BLaER1 treated with 17β-estradiol and CSF1 and Interleukin-3, amounts not matched to agents 10 nM and 100 nM (cell line): ENCODE results near the gene GARNL3.

ENCODE experiments used
- H3K27ac ChIP-seq, 11 experiments: shearing (Covaris generic); formaldehyde crosslinking; 2 replicates each; pipeline ENCODE4 v1.8.1; 2022
- H3K27me3 ChIP-seq, 11 experiments: shearing (Covaris generic); formaldehyde crosslinking; 2 replicates each; pipeline ENCODE4 v1.8.1; 2022
- H3K36me3 ChIP-seq, 11 experiments: shearing (Covaris generic); formaldehyde crosslinking; 2 replicates each; pipeline ENCODE4 v1.8.1; 2022
- H3K4me1 ChIP-seq, 10 experiments: shearing (Covaris generic); formaldehyde crosslinking; 2 replicates each; pipeline ENCODE4 v1.8.1; 2022
- H3K4me2 ChIP-seq, 11 experiments: shearing (Covaris generic); formaldehyde crosslinking; 2 replicates each; pipeline ENCODE4 v1.8.1; 2022
- H3K4me3 ChIP-seq, 10 experiments: shearing (Covaris generic); formaldehyde crosslinking; 2 replicates each; pipeline ENCODE4 v1.8.1; 2022
- H3K9ac ChIP-seq, 11 experiments: shearing (Covaris generic); formaldehyde crosslinking; 2 replicates each; pipeline ENCODE4 v1.8.1; 2022
- H3K9me3 ChIP-seq, 11 experiments: shearing (Covaris generic); formaldehyde crosslinking; replicated peaks in 1 of 11; 2 replicates each; pipeline ENCODE4 v1.8.1; 2022
- H4K20me1 ChIP-seq, 11 experiments: shearing (Covaris generic); formaldehyde crosslinking; 2 replicates each; pipeline ENCODE4 v1.8.1; 2022
- Cebpa-rat ChIP-seq, 11 experiments: shearing (Covaris generic); IDR thresholded peaks; 2 replicates each; pipeline ENCODE4 v1.8.1; 2022

The GARNL3 gene

DNA sequence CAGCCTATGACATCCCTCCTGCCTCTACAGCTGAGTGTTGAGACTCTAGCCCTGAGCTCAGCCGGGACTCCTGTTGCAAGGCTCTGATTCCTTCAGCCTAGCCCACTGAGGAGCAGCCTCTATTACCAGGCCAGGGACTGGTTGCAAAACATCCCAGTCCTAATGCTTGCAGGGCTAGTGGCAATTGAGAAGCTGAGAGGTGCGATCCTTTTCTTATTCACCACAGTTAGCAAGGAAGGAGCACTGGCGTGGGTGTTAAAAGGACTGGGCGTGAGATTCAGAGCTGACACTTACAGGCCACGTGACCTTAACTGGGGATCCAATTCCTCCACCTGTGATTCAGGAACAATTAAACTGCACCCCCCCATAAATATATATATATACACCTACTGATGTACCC is 58.8 kb downstream of the GARNL3 start:
- Histone ChIP-seq H3K4me2 (no peak overlapping the region), H4K20me1 (no peaks in the 10 kb centered on the region), H3K27me3 (no peaks in the 10 kb centered on the region), H3K27ac (no peak overlapping the region), H3K9ac (no peak overlapping the region), H3K9me3 (peaks cover 0 to 10% (median 6%) of the 10 kb centered on the region in 11 experiments; a peak in 6 of 22 replicates), H3K36me3 (peaks cover 0 to 9% (median 0%) of the 10 kb centered on the region in 11 experiments; a peak in 1 of 22 replicates), H3K4me3 (no peak overlapping the region), H3K4me1 (peaks cover 0 to 16% (median 0%) of the 10 kb centered on the region in 10 experiments; a peak in 7 of 20 replicates)
- no peak for TF ChIP-seq Cebpa-rat (IDR thresholded peaks at IDR 0.05)

DNA sequence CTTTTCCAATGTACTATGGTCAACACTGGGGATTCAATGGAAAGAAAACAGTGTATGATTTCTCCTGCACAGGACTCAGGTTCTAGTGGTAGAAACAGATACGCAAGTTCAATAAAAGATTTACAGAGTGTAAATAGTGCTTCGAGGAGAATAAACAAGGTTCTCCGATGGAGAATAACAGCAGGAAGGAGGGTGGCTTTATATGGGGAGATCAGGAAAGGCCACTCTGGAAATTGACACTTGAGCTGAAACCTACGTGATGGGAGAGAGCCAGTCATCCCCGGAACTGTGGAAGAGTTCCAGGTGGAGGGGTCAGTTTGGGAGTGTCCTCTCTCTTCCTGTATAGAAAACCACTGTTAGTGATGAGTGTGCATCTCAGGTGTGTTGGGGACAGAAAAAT is 65.9 kb downstream of the GARNL3 start:
- Histone ChIP-seq H3K4me1 (no peaks in the 10 kb centered on the region), H3K9ac (no peak overlapping the region), H4K20me1 (no peaks in the 10 kb centered on the region), H3K27me3 (no peaks in the 10 kb centered on the region), H3K4me2 (no peak overlapping the region), H3K36me3 (peaks cover 0 to 3% (median 0%) of the 10 kb centered on the region in 11 experiments; a peak in 1 of 22 replicates), H3K9me3 (no peaks in the 10 kb centered on the region), H3K4me3 (no peak overlapping the region), H3K27ac (no peak overlapping the region)
- no peak for TF ChIP-seq Cebpa-rat (IDR thresholded peaks at IDR 0.05)

DNA sequence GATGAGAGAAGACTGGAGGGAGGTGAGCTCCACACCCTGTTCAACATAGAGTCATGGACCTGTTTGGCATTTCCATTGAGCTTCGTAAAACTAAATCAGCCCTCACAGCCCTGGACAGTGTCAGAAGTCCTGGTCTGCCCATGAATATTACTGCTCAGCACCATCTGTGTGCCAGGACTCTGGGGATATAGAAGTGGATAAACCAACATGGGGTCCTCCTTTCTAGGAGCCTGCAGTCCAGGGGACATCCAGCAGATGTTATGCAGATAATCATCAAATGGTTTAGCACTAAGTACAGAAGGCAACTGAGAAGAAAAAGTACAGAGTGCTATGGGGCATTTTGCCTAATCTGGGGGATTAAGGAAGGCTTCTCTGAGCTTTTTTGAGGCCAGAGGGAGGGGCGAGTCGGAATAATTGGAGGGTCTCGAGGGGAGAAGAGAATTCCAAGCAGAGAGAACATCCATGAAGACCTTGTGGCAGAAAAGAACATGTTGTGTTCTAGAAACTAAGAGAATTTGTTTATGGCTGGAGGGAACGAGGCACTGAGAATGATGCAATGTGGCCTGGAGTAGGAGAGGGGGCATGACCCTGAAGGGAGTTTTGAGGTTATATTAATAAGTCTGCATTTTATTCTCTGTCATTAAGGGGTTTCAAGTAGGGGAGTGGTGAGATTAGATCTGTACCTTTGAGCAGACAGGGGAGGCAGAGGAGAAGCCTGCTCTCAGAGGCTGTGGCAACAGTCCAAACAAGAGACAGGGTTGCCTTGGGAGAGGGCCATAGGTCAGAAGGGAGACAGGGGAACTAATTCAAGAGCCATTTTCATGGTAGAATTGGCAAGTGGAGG is 68.9 kb downstream of the GARNL3 start:
- Histone ChIP-seq H3K27me3 (no peaks in the 10 kb centered on the region), H3K27ac (no peak overlapping the region), H3K9ac (no peak overlapping the region), H3K36me3 (peaks cover 0 to 5% (median 0%) of the 10 kb centered on the region in 11 experiments; a peak in 1 of 22 replicates), H3K9me3 (no peaks in the 10 kb centered on the region), H3K4me3 (no peak overlapping the region), H3K4me2 (no peak overlapping the region), H4K20me1 (no peaks in the 10 kb centered on the region), H3K4me1 (peaks cover 0 to 16% (median 10%) of the 10 kb centered on the region in 10 experiments; a peak in 12 of 20 replicates)
- no peak for TF ChIP-seq Cebpa-rat (IDR thresholded peaks at IDR 0.05)

DNA sequence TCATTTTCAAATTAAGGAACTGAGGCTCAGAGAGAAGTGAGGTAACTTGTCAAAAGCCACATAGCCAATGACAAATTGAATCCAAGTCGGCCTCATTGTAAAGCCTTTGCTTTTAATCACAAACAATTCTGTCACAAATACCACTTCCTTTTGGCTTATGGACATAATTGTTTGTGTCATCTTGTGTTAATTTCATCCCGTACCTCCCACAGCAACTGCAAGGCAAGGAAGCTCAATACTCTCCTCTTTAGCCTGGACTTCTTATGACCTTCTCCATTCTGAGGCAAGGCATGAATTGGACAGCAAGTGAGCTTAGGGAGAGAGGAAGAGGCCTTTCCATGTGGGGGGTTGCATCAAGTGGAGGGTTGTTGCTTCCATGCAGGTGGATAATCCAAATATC is 70.2 kb downstream of the GARNL3 start:
- H3K4me3 ChIP-seq = no peak overlapping the region
- peaks cover 0 to 11% (median 0%) of the 10 kb centered on the region in 11 experiments; a peak in 3 of 22 replicates for H3K36me3 ChIP-seq
- H3K9ac ChIP-seq = no peak overlapping the region
- H3K27me3 ChIP-seq = no peaks in the 10 kb centered on the region
- no peaks in the 10 kb centered on the region for H4K20me1 ChIP-seq
- H3K9me3 ChIP-seq = 0 out of 22 replicates have a peak, but pooled peaks cover 0 to 3% (median 0%) of the 10 kb centered on the region in 11 experiments
- H3K27ac ChIP-seq = no peak overlapping the region
- peaks cover 0 to 16% (median 10%) of the 10 kb centered on the region in 10 experiments; a peak in 12 of 20 replicates for H3K4me1 ChIP-seq
- no peak for TF ChIP-seq Cebpa-rat (IDR thresholded peaks at IDR 0.05)
- no peak overlapping the region for H3K4me2 ChIP-seq

DNA sequence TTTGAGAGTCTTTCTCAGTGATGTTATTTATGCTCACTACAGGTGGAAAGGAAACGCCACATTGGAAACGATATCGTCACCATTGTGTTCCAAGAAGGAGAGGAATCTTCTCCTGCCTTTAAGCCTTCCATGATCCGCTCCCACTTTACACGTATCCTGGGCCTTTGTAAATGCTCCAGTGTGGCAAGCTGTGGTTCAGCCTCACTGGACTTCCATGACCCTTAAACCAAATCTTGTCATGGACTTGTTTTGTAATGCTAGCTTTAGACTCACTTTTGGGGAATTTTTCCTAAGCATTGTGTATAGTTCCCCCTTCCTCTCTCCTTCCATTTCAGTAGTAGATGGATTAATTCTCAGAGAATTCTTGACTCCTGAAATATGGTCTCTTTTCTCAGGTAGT is 71.5 kb downstream of the GARNL3 start:
- H3K4me1 ChIP-seq = peaks cover 0 to 16% (median 10%) of the 10 kb centered on the region in 10 experiments; a peak in 12 of 20 replicates
- TF ChIP-seq Cebpa-rat (IDR thresholded peaks at IDR 0.05) = no peak
- peaks cover 0 to 19% (median 0%) of the 10 kb centered on the region in 11 experiments; a peak in 5 of 22 replicates for H3K36me3 ChIP-seq
- H3K9ac ChIP-seq = no peak overlapping the region
- H3K9me3 ChIP-seq = 0 out of 22 replicates have a peak, but pooled peaks cover 0 to 3% (median 0%) of the 10 kb centered on the region in 11 experiments
- H3K4me3 ChIP-seq = no peak overlapping the region
- peak overlapping the region in 3 of 11 experiments; percentile 58 to 65 (median 63); a peak in 3 of 22 replicates for H3K4me2 ChIP-seq
- no peaks in the 10 kb centered on the region for H3K27me3 ChIP-seq
- no peaks in the 10 kb centered on the region for H4K20me1 ChIP-seq
- H3K27ac ChIP-seq = no peak overlapping the region

DNA sequence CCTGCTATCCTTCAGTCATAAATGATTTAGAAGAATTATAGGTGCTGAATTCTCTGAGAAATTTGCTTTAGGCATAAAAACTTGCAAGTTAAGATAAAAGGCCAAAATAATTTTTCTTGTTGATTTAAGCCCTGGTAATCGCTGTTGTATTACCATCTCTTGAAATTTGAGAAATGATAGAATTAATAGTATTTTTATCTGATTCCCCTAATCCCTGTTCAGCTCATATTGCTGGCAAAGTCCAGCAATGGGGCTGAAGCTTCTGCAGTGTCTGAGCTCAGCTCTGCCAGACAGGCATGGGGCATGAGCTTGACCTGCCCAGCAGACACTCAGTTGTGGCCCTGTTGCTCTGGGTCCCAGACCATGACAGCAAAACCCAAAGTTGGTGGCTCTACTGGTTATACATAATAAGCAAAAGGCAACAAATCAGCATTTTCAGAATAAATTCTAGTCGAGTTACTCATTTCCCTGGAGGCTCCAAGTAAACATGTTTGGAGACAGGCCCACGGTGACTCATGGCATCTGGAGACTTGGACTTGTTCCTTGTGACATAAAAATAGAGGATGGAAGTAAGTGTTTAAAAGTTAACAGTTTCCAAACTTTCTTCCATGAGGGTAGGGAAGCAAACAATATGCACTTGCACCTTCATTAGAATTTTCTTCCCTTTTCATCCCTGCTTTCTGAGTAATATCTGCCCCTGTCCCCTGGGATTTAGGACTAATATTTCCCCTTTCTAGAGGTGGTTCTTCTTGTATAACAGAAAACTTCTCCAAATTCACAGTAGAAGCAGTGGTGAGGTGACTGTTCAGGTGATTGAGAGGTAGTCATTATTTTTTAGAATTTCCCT is 72.2 kb downstream of the GARNL3 start:
- Histone ChIP-seq H3K9ac (0 out of 22 replicates have a peak overlapping the region, but pooled peaks of 1 of the 11 experiments have one; percentile 9), H3K36me3 (peaks cover 0 to 19% (median 0%) of the 10 kb centered on the region in 11 experiments; a peak in 5 of 22 replicates), H3K4me1 (peaks cover 0 to 16% (median 10%) of the 10 kb centered on the region in 10 experiments; a peak in 12 of 20 replicates), H3K27ac (peak overlapping the region in 1 of 11 experiments; percentile 30; a peak in 1 of 22 replicates), H4K20me1 (no peaks in the 10 kb centered on the region), H3K4me3 (no peak overlapping the region), H3K4me2 (peak overlapping the region in 7 of 11 experiments; percentile 9 to 65 (median 39); a peak in 11 of 22 replicates), H3K27me3 (no peaks in the 10 kb centered on the region), H3K9me3 (0 out of 22 replicates have a peak, but pooled peaks cover 0 to 3% (median 0%) of the 10 kb centered on the region in 11 experiments)
- no peak for TF ChIP-seq Cebpa-rat (IDR thresholded peaks at IDR 0.05)

DNA sequence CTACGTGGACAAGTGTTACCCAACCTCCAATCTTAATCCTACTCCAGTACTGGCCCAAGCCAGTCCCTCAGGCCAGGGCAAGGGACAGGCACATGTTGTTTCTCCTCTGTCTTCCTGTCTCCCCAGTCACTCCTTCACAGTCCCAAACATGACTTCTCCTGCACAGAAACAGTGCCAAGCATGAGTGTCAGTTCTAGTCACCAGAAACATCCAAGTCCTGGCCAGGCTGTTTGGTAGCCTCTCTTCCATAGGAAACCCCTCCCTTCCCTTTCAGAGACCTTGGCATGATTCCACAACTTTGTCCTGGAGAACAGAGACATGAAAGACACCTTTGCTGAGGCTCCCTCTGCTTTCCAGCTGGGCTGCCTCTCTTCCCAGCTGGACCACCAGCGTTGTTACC is 76.1 kb downstream of the GARNL3 start:
- Histone ChIP-seq H3K4me2 (no peak overlapping the region), H3K27ac (no peak overlapping the region), H3K9ac (no peak overlapping the region), H3K4me1 (peaks cover 0 to 16% (median 10%) of the 10 kb centered on the region in 10 experiments; a peak in 12 of 20 replicates), H3K9me3 (0 out of 22 replicates have a peak, but pooled peaks cover 0 to 3% (median 0%) of the 10 kb centered on the region in 11 experiments), H4K20me1 (no peaks in the 10 kb centered on the region), H3K4me3 (no peak overlapping the region), H3K36me3 (peaks cover 0 to 22% (median 0%) of the 10 kb centered on the region in 11 experiments; a peak in 5 of 22 replicates), H3K27me3 (no peaks in the 10 kb centered on the region)
- TF ChIP-seq Cebpa-rat (IDR thresholded peaks at IDR 0.05) = no peak

DNA sequence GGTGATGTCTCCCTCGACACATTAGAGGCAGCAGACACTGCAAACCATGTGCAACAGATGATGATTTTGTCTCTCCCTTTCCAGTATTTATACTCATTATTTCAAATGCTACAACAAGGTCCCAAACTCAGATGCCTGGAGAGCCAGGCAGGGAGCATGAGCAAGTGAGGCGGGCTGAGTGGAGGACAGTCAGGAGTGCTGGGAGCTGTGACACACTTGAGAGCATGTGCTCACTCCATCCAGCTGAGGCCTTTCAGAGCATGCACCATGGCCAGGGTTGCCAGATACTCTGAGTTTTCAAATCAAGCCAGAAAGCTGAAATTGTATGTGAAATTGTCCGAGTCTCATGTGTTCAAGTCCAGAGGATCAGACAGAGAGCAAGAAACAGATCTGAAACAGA is 76.6 kb downstream of the GARNL3 start:
- no peaks in the 10 kb centered on the region for H3K27me3 ChIP-seq
- no peak overlapping the region for H3K4me3 ChIP-seq
- H3K27ac ChIP-seq = no peak overlapping the region
- peaks cover 0 to 22% (median 0%) of the 10 kb centered on the region in 11 experiments; a peak in 5 of 22 replicates for H3K36me3 ChIP-seq
- no peak overlapping the region for H3K9ac ChIP-seq
- no peak for TF ChIP-seq Cebpa-rat (IDR thresholded peaks at IDR 0.05)
- no peak overlapping the region for H3K4me2 ChIP-seq
- 0 out of 22 replicates have a peak, but pooled peaks cover 0 to 3% (median 0%) of the 10 kb centered on the region in 11 experiments for H3K9me3 ChIP-seq
- H4K20me1 ChIP-seq = no peaks in the 10 kb centered on the region
- peaks cover 0 to 15% (median 10%) of the 10 kb centered on the region in 10 experiments; a peak in 12 of 20 replicates for H3K4me1 ChIP-seq
